Measurements from ENCODE around the gene PHLDB2.

- TF ChIP-seq POLR2A (IDR thresholded peaks at IDR 0.05), result no peak
- TF ChIP-seq CTCF (IDR thresholded peaks at IDR 0.05), result no peak
Observed at GRCh38 chr3:111913163-111913763, 54.2 kb downstream of the PHLDB2 start.

All from heart left ventricle (tissue), 13 donors.